Measurements from ENCODE around the gene LNX1.
A peak's percentile ranks its signal among the peaks of the same experiment; 100 is the strongest.

LNX1 gene

GRCh38 chr4:53576676-53577372 is 14.5 kb downstream of the LNX1 start:
- no peak overlapping the region for H3K27ac ChIP-seq
- no peak overlapping the region for H3K4me3 ChIP-seq

- no peak overlapping the region for H3K4me3 ChIP-seq
- H3K27ac ChIP-seq = no peak overlapping the region
Observed at GRCh38 chr4:53576071-53576617, 15.1 kb downstream of the LNX1 start.

- Histone ChIP-seq H3K27ac (no peak overlapping the region), H3K4me3 (no peak overlapping the region)
Observed at GRCh38 chr4:53575552-53575951, 15.7 kb downstream of the LNX1 start.

- no peak overlapping the region for H3K27ac ChIP-seq
- H3K4me3 ChIP-seq = no peak overlapping the region
Observed at GRCh38 chr4:53574528-53574927, 16.8 kb downstream of the LNX1 start.

- Histone ChIP-seq H3K27ac (no peak overlapping the region), H3K4me3 (no peak overlapping the region)
Observed at GRCh38 chr4:53573696-53574095, 17.6 kb downstream of the LNX1 start.

- no peak overlapping the region for H3K27ac ChIP-seq
Observed at GRCh38 chr4:53572600-53572994, 18.7 kb downstream of the LNX1 start.

GRCh38 chr4:53571936-53572599 is 19.2 kb downstream of the LNX1 start:
- H3K4me3 ChIP-seq = no peak overlapping the region

More at GRCh38 chr4:53572600-53572994, 18.7 kb downstream of the LNX1 start:
- H3K4me3 ChIP-seq = no peak overlapping the region

GRCh38 chr4:53563824-53564223 is 27.5 kb downstream of the LNX1 start:
- Histone ChIP-seq H3K4me3 (no peak overlapping the region), H3K27ac (no peak overlapping the region)

More at GRCh38 chr4:53571936-53572599, 19.2 kb downstream of the LNX1 start:
- no peak overlapping the region for H3K27ac ChIP-seq

- H3K4me3 ChIP-seq = no peak overlapping the region
Observed at GRCh38 chr4:53562409-53562808, 28.9 kb downstream of the LNX1 start.

GRCh38 chr4:53559021-53559620 is 32.2 kb downstream of the LNX1 start:
- H3K27ac ChIP-seq = peak overlapping the region in 3 of 21 experiments; percentile 36 to 78 (median 56)

More at GRCh38 chr4:53562409-53562808, 28.9 kb downstream of the LNX1 start:
- H3K27ac ChIP-seq = no peak overlapping the region

GRCh38 chr4:53558065-53558801 is 33.1 kb downstream of the LNX1 start:
- Histone ChIP-seq H3K27ac (peak overlapping the region in 14 of 21 experiments; percentile 23 to 78 (median 44)), H3K4me3 (peak overlapping the region in 1 of 7 experiments; percentile 0)

More at GRCh38 chr4:53559021-53559620, 32.2 kb downstream of the LNX1 start:
- no peak overlapping the region for H3K4me3 ChIP-seq

GRCh38 chr4:53557669-53558064 is 33.6 kb downstream of the LNX1 start:
- peak overlapping the region in 1 of 7 experiments; percentile 0 for H3K4me3 ChIP-seq
- peak overlapping the region in 13 of 21 experiments; percentile 11 to 78 (median 43) for H3K27ac ChIP-seq

- peak overlapping the region in 2 of 21 experiments; percentile 14 to 38 for H3K27ac ChIP-seq
- no peak overlapping the region for H3K4me3 ChIP-seq
Observed at GRCh38 chr4:53556651-53557050, 34.6 kb downstream of the LNX1 start.

- no peak overlapping the region for H3K27ac ChIP-seq
- H3K4me3 ChIP-seq = no peak overlapping the region
Observed at GRCh38 chr4:53553486-53554210, 37.6 kb downstream of the LNX1 start.

- H3K4me3 ChIP-seq = no peak overlapping the region
- peak overlapping the region in 1 of 21 experiments; percentile 8 for H3K27ac ChIP-seq
Observed at GRCh38 chr4:53552711-53553110, 38.6 kb downstream of the LNX1 start.

- H3K27ac ChIP-seq = peak overlapping the region in 2 of 21 experiments; percentile 7 to 18
Observed at GRCh38 chr4:53551958-53552357, 39.3 kb downstream of the LNX1 start.

GRCh38 chr4:53551281-53551864 is 39.9 kb downstream of the LNX1 start:
- Histone ChIP-seq H3K4me3 (no peak overlapping the region), H3K27ac (peak overlapping the region in 3 of 21 experiments; percentile 2 to 18 (median 7))

More at GRCh38 chr4:53551958-53552357, 39.3 kb downstream of the LNX1 start:
- no peak overlapping the region for H3K4me3 ChIP-seq

GRCh38 chr4:53548662-53549061 is 42.6 kb downstream of the LNX1 start:
- H3K27ac ChIP-seq = no peak overlapping the region
- H3K4me3 ChIP-seq = no peak overlapping the region

- Histone ChIP-seq H3K27ac (no peak overlapping the region), H3K4me3 (no peak overlapping the region)
Observed at GRCh38 chr4:53547983-53548382, 43.3 kb downstream of the LNX1 start.
